ENCODE data around the gene DVL2.

DVL2 gene

DNA sequence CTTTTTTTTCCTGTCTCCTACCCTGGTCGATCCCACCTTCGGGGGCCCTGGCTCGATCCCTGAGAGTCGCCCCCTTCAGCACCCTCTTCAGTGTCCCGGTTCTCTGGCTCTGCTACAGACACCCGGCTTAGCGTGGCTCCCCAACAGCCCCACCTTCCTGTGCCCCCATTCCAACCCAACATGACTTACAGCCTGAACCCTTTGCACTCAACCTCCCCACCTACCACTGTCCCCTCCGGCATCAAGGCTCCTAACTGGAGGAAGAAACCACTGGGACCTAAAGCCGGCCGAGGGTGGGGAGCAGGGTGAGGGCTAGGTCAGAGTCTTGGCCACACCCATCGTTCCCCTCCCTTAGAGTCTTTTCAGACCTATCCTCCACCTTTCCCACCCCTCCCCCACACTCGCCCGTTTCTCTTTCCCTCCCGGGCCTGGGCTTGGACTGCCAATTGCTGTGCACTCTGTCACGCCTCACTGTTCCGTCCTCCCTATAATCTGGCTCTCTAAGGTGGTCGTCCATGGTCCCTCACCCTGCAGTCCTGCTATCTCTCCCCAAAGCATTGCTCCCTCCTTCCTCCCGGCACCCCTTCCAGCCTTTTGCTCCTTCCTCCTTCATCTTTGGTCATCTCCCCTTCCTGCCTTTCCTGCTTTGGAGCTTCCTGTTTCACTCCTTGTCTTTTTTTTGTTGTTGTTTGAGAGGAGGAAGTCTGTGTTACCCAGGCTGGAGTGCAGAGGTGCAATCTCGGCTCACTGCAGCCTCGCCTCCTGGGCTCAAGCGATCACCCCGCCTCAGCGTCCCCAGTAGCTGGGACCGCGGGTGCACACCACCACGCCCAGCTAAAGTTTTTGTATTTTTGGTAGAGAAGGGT lies 28.9 kb upstream of the DVL2 start:
- TF ChIP-seq, protein P1, sequence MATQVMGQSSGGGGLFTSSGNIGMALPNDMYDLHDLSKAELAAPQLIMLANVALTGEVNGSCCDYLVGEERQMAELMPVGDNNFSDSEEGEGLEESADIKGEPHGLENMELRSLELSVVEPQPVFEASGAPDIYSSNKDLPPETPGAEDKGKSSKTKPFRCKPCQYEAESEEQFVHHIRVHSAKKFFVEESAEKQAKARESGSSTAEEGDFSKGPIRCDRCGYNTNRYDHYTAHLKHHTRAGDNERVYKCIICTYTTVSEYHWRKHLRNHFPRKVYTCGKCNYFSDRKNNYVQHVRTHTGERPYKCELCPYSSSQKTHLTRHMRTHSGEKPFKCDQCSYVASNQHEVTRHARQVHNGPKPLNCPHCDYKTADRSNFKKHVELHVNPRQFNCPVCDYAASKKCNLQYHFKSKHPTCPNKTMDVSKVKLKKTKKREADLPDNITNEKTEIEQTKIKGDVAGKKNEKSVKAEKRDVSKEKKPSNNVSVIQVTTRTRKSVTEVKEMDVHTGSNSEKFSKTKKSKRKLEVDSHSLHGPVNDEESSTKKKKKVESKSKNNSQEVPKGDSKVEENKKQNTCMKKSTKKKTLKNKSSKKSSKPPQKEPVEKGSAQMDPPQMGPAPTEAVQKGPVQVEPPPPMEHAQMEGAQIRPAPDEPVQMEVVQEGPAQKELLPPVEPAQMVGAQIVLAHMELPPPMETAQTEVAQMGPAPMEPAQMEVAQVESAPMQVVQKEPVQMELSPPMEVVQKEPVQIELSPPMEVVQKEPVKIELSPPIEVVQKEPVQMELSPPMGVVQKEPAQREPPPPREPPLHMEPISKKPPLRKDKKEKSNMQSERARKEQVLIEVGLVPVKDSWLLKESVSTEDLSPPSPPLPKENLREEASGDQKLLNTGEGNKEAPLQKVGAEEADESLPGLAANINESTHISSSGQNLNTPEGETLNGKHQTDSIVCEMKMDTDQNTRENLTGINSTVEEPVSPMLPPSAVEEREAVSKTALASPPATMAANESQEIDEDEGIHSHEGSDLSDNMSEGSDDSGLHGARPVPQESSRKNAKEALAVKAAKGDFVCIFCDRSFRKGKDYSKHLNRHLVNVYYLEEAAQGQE (IDR thresholded peaks at IDR 0.05; ENCODE audit: insufficient replicate concordance, low read depth): no peak
- TF ChIP-seq GABPA (IDR thresholded peaks at IDR 0.05; ENCODE audit: low read depth) (no peak), POLR2AphosphoS5 (IDR thresholded peaks at IDR 0.05; ENCODE audit: low read depth) (no peak), SPI1 (IDR thresholded peaks at IDR 0.05; ENCODE audit: borderline replicate concordance, low read depth) (peak; percentile 3; the same call in 1 of the 2 replicates)
- Histone ChIP-seq H3K27ac (replicated peaks) (no peak overlapping the region), H3K27me3 (ENCODE audit: insufficient read depth, poor library complexity, severe bottlenecking) (peaks cover 2% of the 10 kb centered on the region), H3K4me3 (replicated peaks; ENCODE audit: insufficient read depth, low read length) (peak overlapping the region; percentile 16)
- no peak for DNase-seq (ENCODE audit: low read depth in 1 of 2, low spot score in 1 of 2)

DNA sequence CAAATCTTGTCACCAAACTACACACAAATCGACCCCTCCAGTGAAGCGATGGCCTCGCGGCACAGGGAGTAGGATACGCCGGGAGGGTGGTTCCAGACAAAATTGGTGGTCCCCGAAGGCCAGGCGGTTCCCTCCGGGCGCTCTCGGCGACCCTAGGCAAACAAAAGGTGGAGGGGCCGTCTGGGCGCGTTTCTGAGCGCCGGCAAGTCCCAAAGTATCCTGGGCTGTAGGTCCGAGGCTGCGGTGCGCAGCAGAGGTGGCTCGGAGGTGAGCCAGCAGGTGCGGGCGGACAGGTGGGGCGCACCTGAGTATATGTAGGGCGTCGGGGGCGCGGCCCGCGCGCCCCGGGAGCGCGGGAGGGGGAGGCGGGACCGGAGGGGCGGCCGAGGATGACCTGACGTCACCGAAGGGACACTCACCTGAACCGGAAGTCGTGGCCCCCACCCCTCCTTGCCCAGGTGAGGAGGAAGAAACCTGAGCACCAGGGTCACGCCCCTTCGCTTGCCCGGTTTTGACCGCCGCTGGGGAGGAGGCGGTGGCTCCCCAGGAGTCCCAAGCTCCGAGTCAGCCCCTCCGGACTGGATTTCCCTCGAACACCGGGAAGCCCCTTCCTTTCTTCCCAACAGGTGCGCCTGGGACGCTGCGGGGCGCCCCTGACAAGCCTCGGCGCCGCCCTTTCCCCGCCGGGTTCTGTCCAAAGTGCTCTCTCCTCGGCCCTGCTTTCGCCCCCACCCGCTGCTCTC lies 28.0 kb upstream of the DVL2 start, which contains the start of gene CLDN7:
TSS of gene CLDN7 (minus strand) at position 287 of the 743 bp plus-strand sequence. CDS start 435 bp downstream, outside the sequence.
- TF ChIP-seq, protein P2, sequence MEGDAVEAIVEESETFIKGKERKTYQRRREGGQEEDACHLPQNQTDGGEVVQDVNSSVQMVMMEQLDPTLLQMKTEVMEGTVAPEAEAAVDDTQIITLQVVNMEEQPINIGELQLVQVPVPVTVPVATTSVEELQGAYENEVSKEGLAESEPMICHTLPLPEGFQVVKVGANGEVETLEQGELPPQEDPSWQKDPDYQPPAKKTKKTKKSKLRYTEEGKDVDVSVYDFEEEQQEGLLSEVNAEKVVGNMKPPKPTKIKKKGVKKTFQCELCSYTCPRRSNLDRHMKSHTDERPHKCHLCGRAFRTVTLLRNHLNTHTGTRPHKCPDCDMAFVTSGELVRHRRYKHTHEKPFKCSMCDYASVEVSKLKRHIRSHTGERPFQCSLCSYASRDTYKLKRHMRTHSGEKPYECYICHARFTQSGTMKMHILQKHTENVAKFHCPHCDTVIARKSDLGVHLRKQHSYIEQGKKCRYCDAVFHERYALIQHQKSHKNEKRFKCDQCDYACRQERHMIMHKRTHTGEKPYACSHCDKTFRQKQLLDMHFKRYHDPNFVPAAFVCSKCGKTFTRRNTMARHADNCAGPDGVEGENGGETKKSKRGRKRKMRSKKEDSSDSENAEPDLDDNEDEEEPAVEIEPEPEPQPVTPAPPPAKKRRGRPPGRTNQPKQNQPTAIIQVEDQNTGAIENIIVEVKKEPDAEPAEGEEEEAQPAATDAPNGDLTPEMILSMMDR (IDR thresholded peaks at IDR 0.05; ENCODE audit: insufficient read depth, low read length): no peak
- TF ChIP-seq SPI1 (IDR thresholded peaks at IDR 0.05; ENCODE audit: borderline replicate concordance, low read depth) (no peak), POLR2AphosphoS5 (IDR thresholded peaks at IDR 0.05; ENCODE audit: low read depth) (no peak), GABPA (IDR thresholded peaks at IDR 0.05; ENCODE audit: low read depth) (no peak)
- TF ChIP-seq, protein P1 (IDR thresholded peaks at IDR 0.05; ENCODE audit: insufficient replicate concordance, low read depth): no peak
- peaks cover 2% of the 10 kb centered on the region for H3K27me3 ChIP-seq (ENCODE audit: insufficient read depth, poor library complexity, severe bottlenecking)
- H3K4me3 ChIP-seq (replicated peaks; ENCODE audit: insufficient read depth, low read length): peak within 1 kb of the TSS; percentile 16
- no peak within 1 kb of the TSS for H3K27ac ChIP-seq (replicated peaks)
- no peak for DNase-seq (ENCODE audit: low read depth in 1 of 2, low spot score in 1 of 2)

DNA sequence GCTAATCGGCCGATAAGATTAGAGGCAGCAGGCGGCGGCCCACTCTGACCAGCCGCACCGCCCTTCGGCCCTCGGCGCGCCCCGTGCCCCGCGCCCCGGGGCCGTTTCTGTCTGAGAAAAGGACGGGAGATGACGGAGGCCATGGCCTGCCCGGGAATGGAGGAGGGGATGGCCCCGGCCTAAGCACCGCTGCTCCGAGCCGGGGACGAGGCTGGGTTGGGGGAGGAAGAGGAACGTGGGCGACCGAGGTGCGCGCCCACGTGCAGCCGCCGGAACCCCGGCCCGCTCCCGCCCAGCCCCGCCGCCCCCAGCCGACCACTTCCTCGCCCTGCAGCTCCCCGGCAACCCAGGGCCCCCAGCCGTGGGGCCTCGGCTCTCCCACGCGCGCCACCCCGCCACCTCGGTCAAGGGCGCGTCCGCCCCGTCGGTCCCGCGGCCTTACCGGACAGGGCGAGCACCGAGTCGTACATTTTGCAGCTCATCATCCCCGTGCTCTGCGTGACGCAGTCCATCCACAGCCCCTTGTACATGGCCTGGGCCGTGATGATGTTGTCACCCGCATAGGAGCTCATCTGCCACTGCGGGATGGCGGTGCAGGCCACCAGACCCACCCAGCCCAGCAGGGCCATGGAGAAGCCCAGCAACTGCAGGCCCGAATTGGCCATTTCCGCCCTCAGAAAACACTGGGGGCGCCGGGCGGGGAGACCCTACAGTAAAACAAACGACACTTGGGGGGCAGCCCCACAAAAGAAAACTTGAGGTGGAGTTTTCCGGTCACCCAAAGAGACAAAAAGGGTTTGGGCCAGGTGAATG lies 27.3 kb upstream of the DVL2 start:
- TF ChIP-seq GABPA (IDR thresholded peaks at IDR 0.05; ENCODE audit: low read depth): no peak
- TF ChIP-seq, protein P1 (IDR thresholded peaks at IDR 0.05; ENCODE audit: insufficient replicate concordance, low read depth): no peak
- TF ChIP-seq, protein P2 (IDR thresholded peaks at IDR 0.05; ENCODE audit: insufficient read depth, low read length): no peak
- no peak for TF ChIP-seq SPI1 (IDR thresholded peaks at IDR 0.05; ENCODE audit: borderline replicate concordance, low read depth)
- no peak for TF ChIP-seq POLR2AphosphoS5 (IDR thresholded peaks at IDR 0.05; ENCODE audit: low read depth)
- no peak for DNase-seq (ENCODE audit: low read depth in 1 of 2, low spot score in 1 of 2)
- H3K27me3 ChIP-seq (ENCODE audit: insufficient read depth, poor library complexity, severe bottlenecking): peaks cover 2% of the 10 kb centered on the region
- no peak overlapping the region for H3K4me3 ChIP-seq (replicated peaks; ENCODE audit: insufficient read depth, low read length)
- no peak overlapping the region for H3K27ac ChIP-seq (replicated peaks)

All from HL-60 (cell line).